ENCODE data around the gene AFAP1L1.

The AFAP1L1 gene

GRCh38 chr5:149271716-149272563 is at the start of gene AFAP1L1:
TSS of gene AFAP1L1 (plus strand) at chr5:149271859. CDS start at chr5:149271969, 110 bp downstream.
- peaks cover 46% of the 10 kb centered on the region for H3K27me3 Mint-ChIP-seq

GRCh38 chr5:149223081-149223848 is 48.4 kb upstream of the AFAP1L1 start:
- DNase-seq (no peak), ATAC-seq (no peak)
- Mint-ChIP-seq H3K4me1 (no peaks in the 10 kb centered on the region), H3K27ac (no peak overlapping the region), H3K9me3 (no peaks in the 10 kb centered on the region), H3K27me3 (no peaks in the 10 kb centered on the region), H3K4me3 (no peak overlapping the region)

More at GRCh38 chr5:149271716-149272563, at the start of gene AFAP1L1:
- peak; percentile 68 for ATAC-seq
- DNase-seq = peak; percentile 27 to 28
- peaks cover 15% of the 10 kb centered on the region for H3K4me1 Mint-ChIP-seq
- peak within 1 kb of the TSS; percentile 87 to 94 for H3K27ac Mint-ChIP-seq
- peak within 1 kb of the TSS; percentile 93 for H3K4me3 Mint-ChIP-seq
- no peaks in the 10 kb centered on the region for H3K9me3 Mint-ChIP-seq

- Mint-ChIP-seq H3K4me1 (no peaks in the 10 kb centered on the region), H3K27me3 (no peaks in the 10 kb centered on the region), H3K9me3 (no peaks in the 10 kb centered on the region), H3K4me3 (no peak overlapping the region), H3K27ac (no peak overlapping the region)
- ATAC-seq (no peak), DNase-seq (no peak)
These were observed 47.4 kb upstream of the AFAP1L1 start for GRCh38 chr5:149224282-149224681.

- no peak overlapping the region for H3K4me3 Mint-ChIP-seq
These were observed 44.4 kb upstream of the AFAP1L1 start for GRCh38 chr5:149227168-149227826.

GRCh38 chr5:149228618-149229297 is 42.9 kb upstream of the AFAP1L1 start:
- no peaks in the 10 kb centered on the region for H3K4me1 Mint-ChIP-seq
- no peaks in the 10 kb centered on the region for H3K9me3 Mint-ChIP-seq
- no peak overlapping the region for H3K27ac Mint-ChIP-seq
- DNase-seq (no peak), ATAC-seq (no peak)
- no peaks in the 10 kb centered on the region for H3K27me3 Mint-ChIP-seq
- H3K4me3 Mint-ChIP-seq = no peak overlapping the region

More at GRCh38 chr5:149227168-149227826, 44.4 kb upstream of the AFAP1L1 start:
- no peak for ATAC-seq
- Mint-ChIP-seq H3K9me3 (no peaks in the 10 kb centered on the region), H3K27ac (no peak overlapping the region), H3K4me1 (no peaks in the 10 kb centered on the region), H3K27me3 (no peaks in the 10 kb centered on the region)
- DNase-seq = no peak

GRCh38 chr5:149229298-149229937 is 42.2 kb upstream of the AFAP1L1 start:
- ATAC-seq = no peak
- no peak overlapping the region for H3K27ac Mint-ChIP-seq
- DNase-seq = no peak
- H3K9me3 Mint-ChIP-seq = no peaks in the 10 kb centered on the region
- no peak overlapping the region for H3K4me3 Mint-ChIP-seq
- no peaks in the 10 kb centered on the region for H3K27me3 Mint-ChIP-seq
- H3K4me1 Mint-ChIP-seq = no peaks in the 10 kb centered on the region

- DNase-seq = no peak
- Mint-ChIP-seq H3K4me3 (no peak overlapping the region), H3K9me3 (peaks cover 0 to 8% of the 10 kb centered on the region in 2 donors), H3K4me1 (peaks cover 17% of the 10 kb centered on the region), H3K27me3 (no peaks in the 10 kb centered on the region), H3K27ac (peak overlapping the region in 1 of 2 donors; percentile 54)
- no peak for ATAC-seq
These were observed 35.8 kb upstream of the AFAP1L1 start for GRCh38 chr5:149235841-149236240.

- Mint-ChIP-seq H3K4me1 (peaks cover 35% of the 10 kb centered on the region), H3K9me3 (peaks cover 4 to 8% of the 10 kb centered on the region in 2 donors), H3K27ac (no peak overlapping the region), H3K4me3 (no peak overlapping the region), H3K27me3 (no peaks in the 10 kb centered on the region)
- ATAC-seq (no peak), DNase-seq (no peak)
These were observed 34.0 kb upstream of the AFAP1L1 start for GRCh38 chr5:149237662-149238061.

- H3K27ac Mint-ChIP-seq = no peak overlapping the region
- DNase-seq (no peak), ATAC-seq (no peak)
- H3K4me1 Mint-ChIP-seq = peaks cover 41% of the 10 kb centered on the region
- H3K9me3 Mint-ChIP-seq = peaks cover 4 to 8% of the 10 kb centered on the region in 2 donors
- no peaks in the 10 kb centered on the region for H3K27me3 Mint-ChIP-seq
- H3K4me3 Mint-ChIP-seq = no peak overlapping the region
These were observed 33.1 kb upstream of the AFAP1L1 start for GRCh38 chr5:149238540-149238939.

- no peaks in the 10 kb centered on the region for H3K27me3 Mint-ChIP-seq
- peaks cover 43% of the 10 kb centered on the region for H3K4me1 Mint-ChIP-seq
- peak; percentile 27 for ATAC-seq
- H3K4me3 Mint-ChIP-seq = peak overlapping the region in 1 of 2 donors; percentile 24
- peak overlapping the region; percentile 92 to 95 for H3K27ac Mint-ChIP-seq
- DNase-seq = peak in 1 of 2 donors; percentile 14
- peaks cover 4 to 8% of the 10 kb centered on the region in 2 donors for H3K9me3 Mint-ChIP-seq
These were observed 31.7 kb upstream of the AFAP1L1 start for GRCh38 chr5:149239917-149240316.

GRCh38 chr5:149240354-149240998 is 31.2 kb upstream of the AFAP1L1 start:
- peak overlapping the region; percentile 24 to 61 for H3K4me3 Mint-ChIP-seq
- ATAC-seq (peak; percentile 95), DNase-seq (peak; percentile 72 to 90)
- peaks cover 43% of the 10 kb centered on the region for H3K4me1 Mint-ChIP-seq
- peaks cover 4 to 8% of the 10 kb centered on the region in 2 donors for H3K9me3 Mint-ChIP-seq
- H3K27ac Mint-ChIP-seq = peak overlapping the region; percentile 92 to 95
- H3K27me3 Mint-ChIP-seq = no peaks in the 10 kb centered on the region

- Mint-ChIP-seq H3K27ac (no peak overlapping the region), H3K27me3 (no peaks in the 10 kb centered on the region), H3K4me1 (peaks cover 43% of the 10 kb centered on the region), H3K9me3 (peaks cover 4 to 8% of the 10 kb centered on the region in 2 donors), H3K4me3 (no peak overlapping the region)
- DNase-seq (no peak), ATAC-seq (no peak)
These were observed 29.3 kb upstream of the AFAP1L1 start for GRCh38 chr5:149242339-149242738.

- Mint-ChIP-seq H3K4me3 (no peak overlapping the region), H3K27ac (no peak overlapping the region), H3K27me3 (no peaks in the 10 kb centered on the region), H3K4me1 (peaks cover 15% of the 10 kb centered on the region), H3K9me3 (no peaks in the 10 kb centered on the region)
- ATAC-seq (no peak), DNase-seq (no peak)
These were observed 24.8 kb upstream of the AFAP1L1 start for GRCh38 chr5:149246906-149247305.

- Mint-ChIP-seq H3K4me1 (peaks cover 8% of the 10 kb centered on the region), H3K27ac (no peak overlapping the region), H3K27me3 (no peaks in the 10 kb centered on the region), H3K4me3 (no peak overlapping the region), H3K9me3 (no peaks in the 10 kb centered on the region)
- no peak for ATAC-seq
- no peak for DNase-seq
These were observed 23.9 kb upstream of the AFAP1L1 start for GRCh38 chr5:149247726-149248125.
